ENCODE measurements around the gene CYP2A13. TPM values are rescaled to one million over a fixed set of nuclear protein-coding genes. Genes with fewer than 3 reads are reported as not detected.
"Not testable (repeated sequence)": the region's sequence is repeated elsewhere in the genome, so short reads cannot be mapped to it uniquely, and the experiment has no call there.

The CYP2A13 gene
- total RNA-seq, 3 donors from 2014 or later (not counting 1 experiment from before 2014, with no cell fraction given), result not detected

DNA sequence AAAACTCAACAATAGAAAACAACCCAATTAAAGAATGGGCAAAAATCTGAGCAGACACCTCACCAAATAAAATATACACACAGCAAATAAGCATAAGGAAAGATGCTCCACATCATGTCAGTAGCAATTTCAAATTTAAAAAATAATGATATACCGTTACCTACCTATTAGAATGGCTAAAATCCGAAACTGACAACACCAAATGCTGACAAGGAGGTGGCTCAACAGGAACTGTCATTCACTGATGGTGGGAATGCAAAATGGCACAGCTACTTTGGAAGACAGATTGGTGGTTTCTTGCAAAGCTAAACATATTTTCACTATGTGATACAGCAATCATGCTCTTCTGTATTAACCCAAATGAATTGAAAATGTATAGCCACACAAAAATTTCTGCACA lies 9.1 kb downstream of the CYP2A13 start:
- 65% methylated on average over 2 of the region's 2 CpGs for WGBS (ENCODE audit: insufficient coverage)
- no peaks in the 10 kb centered on the region for H3K4me1 ChIP-seq (ENCODE audit: control insufficient read depth, insufficient read depth, low read length)
- intact Hi-C loops (cut with micrococcal nuclease), result no loop called here
- H3K27ac Mint-ChIP-seq, result no peak overlapping the region
- peaks cover 0 to 10% of the 10 kb centered on the region in 2 donors for H3K4me1 Mint-ChIP-seq
- DNase-seq, result no peak
- H3K9me3 Mint-ChIP-seq, result peaks cover 0 to 6% of the 10 kb centered on the region in 2 donors
- no peak overlapping the region for H3K27ac ChIP-seq (ENCODE audit: low read length)
- no peaks in the 10 kb centered on the region for H3K9me3 ChIP-seq (ENCODE audit: control insufficient read depth, insufficient read depth, low read length)
- peaks cover 24 to 63% of the 10 kb centered on the region in 2 donors for H3K27me3 Mint-ChIP-seq (ENCODE audit: low read depth in 2 of 2)
- H3K27me3 ChIP-seq (ENCODE audit: control insufficient read depth, insufficient read depth, low read length), result no peaks in the 10 kb centered on the region
- peaks cover 13% of the 10 kb centered on the region for H3K36me3 Mint-ChIP-seq
- TF ChIP-seq, protein P1, sequence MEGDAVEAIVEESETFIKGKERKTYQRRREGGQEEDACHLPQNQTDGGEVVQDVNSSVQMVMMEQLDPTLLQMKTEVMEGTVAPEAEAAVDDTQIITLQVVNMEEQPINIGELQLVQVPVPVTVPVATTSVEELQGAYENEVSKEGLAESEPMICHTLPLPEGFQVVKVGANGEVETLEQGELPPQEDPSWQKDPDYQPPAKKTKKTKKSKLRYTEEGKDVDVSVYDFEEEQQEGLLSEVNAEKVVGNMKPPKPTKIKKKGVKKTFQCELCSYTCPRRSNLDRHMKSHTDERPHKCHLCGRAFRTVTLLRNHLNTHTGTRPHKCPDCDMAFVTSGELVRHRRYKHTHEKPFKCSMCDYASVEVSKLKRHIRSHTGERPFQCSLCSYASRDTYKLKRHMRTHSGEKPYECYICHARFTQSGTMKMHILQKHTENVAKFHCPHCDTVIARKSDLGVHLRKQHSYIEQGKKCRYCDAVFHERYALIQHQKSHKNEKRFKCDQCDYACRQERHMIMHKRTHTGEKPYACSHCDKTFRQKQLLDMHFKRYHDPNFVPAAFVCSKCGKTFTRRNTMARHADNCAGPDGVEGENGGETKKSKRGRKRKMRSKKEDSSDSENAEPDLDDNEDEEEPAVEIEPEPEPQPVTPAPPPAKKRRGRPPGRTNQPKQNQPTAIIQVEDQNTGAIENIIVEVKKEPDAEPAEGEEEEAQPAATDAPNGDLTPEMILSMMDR (IDR thresholded peaks at IDR 0.05), result no peak
- no peak overlapping the region for H3K4me3 Mint-ChIP-seq
- no peaks in the 10 kb centered on the region for H3K36me3 ChIP-seq (ENCODE audit: control insufficient read depth, insufficient read depth, low read length)
- no peak overlapping the region for H3K4me3 ChIP-seq (ENCODE audit: low read length)
- no peak for ATAC-seq

DNA sequence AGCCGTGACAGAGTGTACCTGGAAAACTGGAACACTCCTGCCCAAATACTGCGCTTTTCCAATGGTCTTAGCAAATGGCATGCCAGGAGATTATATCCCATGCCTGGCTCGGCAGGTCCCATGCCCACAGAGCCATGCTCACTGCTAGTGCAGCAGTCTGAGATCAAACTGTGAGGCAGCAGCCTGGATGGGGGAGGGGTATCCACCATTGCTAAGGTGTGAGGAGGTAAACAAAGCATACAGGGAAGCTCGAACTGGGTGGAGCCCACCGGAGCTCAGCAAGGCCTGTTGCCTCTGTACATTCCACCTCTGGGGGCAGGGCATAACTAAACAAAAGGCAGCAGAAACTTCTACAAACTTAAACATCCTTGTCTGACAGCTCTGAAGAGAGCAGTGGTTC lies 10.5 kb downstream of the CYP2A13 start:
- Histone ChIP-seq H3K9me3 (ENCODE audit: control insufficient read depth, insufficient read depth, low read length) (no peaks in the 10 kb centered on the region), H3K36me3 (ENCODE audit: control insufficient read depth, insufficient read depth, low read length) (no peaks in the 10 kb centered on the region), H3K4me1 (ENCODE audit: control insufficient read depth, insufficient read depth, low read length) (no peaks in the 10 kb centered on the region), H3K27me3 (ENCODE audit: control insufficient read depth, insufficient read depth, low read length) (no peaks in the 10 kb centered on the region), H3K27ac (ENCODE audit: low read length) (no peak overlapping the region), H3K4me3 (ENCODE audit: low read length) (no peak overlapping the region)
- no peak overlapping the region for H3K27ac Mint-ChIP-seq
- DNase-seq (no peak), ATAC-seq (no peak)
- TF ChIP-seq, protein P1 (IDR thresholded peaks at IDR 0.05), result no peak
- 63% methylated on average over 5 of the region's 5 CpGs for WGBS (ENCODE audit: insufficient coverage)
- intact Hi-C loops (cut with micrococcal nuclease), result no loop called here
- no peak overlapping the region for H3K4me3 Mint-ChIP-seq
- peaks cover 0 to 8% of the 10 kb centered on the region in 2 donors for H3K9me3 Mint-ChIP-seq
- H3K27me3 Mint-ChIP-seq (ENCODE audit: low read depth in 2 of 2), result peaks cover 19 to 49% of the 10 kb centered on the region in 2 donors
- peaks cover 13% of the 10 kb centered on the region for H3K36me3 Mint-ChIP-seq
- peaks cover 0 to 10% of the 10 kb centered on the region in 2 donors for H3K4me1 Mint-ChIP-seq

DNA sequence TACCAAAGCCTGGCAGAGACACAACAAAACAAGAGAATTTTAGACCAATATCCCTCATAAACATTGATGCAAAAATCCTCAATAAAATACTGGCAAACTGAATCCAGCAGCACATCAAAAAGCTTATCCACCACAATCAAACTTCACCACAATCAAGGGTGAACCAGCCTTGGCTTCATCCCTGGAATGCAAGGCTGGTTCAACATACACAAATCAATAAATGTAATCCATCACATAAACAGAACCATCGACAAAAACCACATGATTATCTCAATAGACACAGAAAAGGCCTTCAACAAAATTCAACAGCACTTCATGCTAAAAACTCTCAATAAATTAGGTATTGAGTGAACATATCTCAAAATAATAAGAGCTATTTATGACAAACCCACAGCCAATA lies 14.0 kb downstream of the CYP2A13 start:
- not testable (repeated sequence) for DNase-seq

DNA sequence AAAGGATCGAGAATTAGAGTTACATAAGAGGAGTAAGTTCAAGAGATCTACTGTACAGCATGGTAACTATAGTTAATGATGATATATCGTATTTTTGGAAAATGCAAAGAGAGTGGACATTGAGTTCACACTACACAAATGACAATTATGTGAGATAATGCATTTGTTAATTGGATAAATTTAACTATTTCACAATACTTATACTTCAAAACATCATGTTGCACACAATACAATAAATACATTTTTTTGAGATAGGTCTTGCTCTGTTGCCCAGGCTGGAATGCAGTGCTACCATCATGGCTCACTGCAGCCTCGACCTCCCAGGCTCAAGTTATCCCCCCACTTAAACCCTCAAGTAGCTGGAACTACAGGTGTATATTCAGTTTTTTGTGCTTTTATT lies 17.9 kb downstream of the CYP2A13 start:
- Mint-ChIP-seq H3K4me1 (no peaks in the 10 kb centered on the region), H3K27me3 (ENCODE audit: low read depth in 2 of 2) (peaks cover 6 to 10% of the 10 kb centered on the region in 2 donors), H3K36me3 (peaks cover 12% of the 10 kb centered on the region), H3K4me3 (no peak overlapping the region), H3K9me3 (peaks cover 0 to 8% of the 10 kb centered on the region in 2 donors), H3K27ac (no peak overlapping the region)
- H3K27ac ChIP-seq (ENCODE audit: low read length), result no peak overlapping the region
- no peaks in the 10 kb centered on the region for H3K36me3 ChIP-seq (ENCODE audit: control insufficient read depth, insufficient read depth, low read length)
- ATAC-seq (no peak), DNase-seq (no peak)
- H3K27me3 ChIP-seq (ENCODE audit: control insufficient read depth, insufficient read depth, low read length), result no peaks in the 10 kb centered on the region
- TF ChIP-seq, protein P1 (IDR thresholded peaks at IDR 0.05), result no peak
- H3K4me3 ChIP-seq (ENCODE audit: low read length), result no peak overlapping the region
- no peaks in the 10 kb centered on the region for H3K9me3 ChIP-seq (ENCODE audit: control insufficient read depth, insufficient read depth, low read length)
- WGBS (ENCODE audit: insufficient coverage), result 82% methylated on average over 3 of the region's 3 CpGs
- intact Hi-C loops (cut with micrococcal nuclease), result no loop called here
- no peaks in the 10 kb centered on the region for H3K4me1 ChIP-seq (ENCODE audit: control insufficient read depth, insufficient read depth, low read length)

More for the DNA sequence above, 14.0 kb downstream of the CYP2A13 start:
- H3K27ac ChIP-seq (ENCODE audit: low read length); H3K4me3 ChIP-seq (ENCODE audit: low read length); H3K4me1 Mint-ChIP-seq; H3K36me3 ChIP-seq (ENCODE audit: control insufficient read depth, insufficient read depth, low read length); intact Hi-C loops (cut with micrococcal nuclease); H3K9me3 Mint-ChIP-seq; ATAC-seq; H3K4me3 Mint-ChIP-seq; H3K27me3 ChIP-seq (ENCODE audit: control insufficient read depth, insufficient read depth, low read length); H3K4me1 ChIP-seq (ENCODE audit: control insufficient read depth, insufficient read depth, low read length); H3K27ac Mint-ChIP-seq; H3K9me3 ChIP-seq (ENCODE audit: control insufficient read depth, insufficient read depth, low read length): not testable (repeated sequence)
- Mint-ChIP-seq H3K27me3 (ENCODE audit: low read depth in 2 of 2) (peaks cover 9 to 33% of the 10 kb centered on the region in 2 donors), H3K36me3 (peaks cover 13% of the 10 kb centered on the region)
- WGBS (ENCODE audit: insufficient coverage), result 83% methylated on average over 1 of the region's 1 CpG

All from natural killer cell (primary cell).